ENCODE results near the gene MTA1. TPM values are rescaled to one million over a fixed set of nuclear protein-coding genes. Genes with fewer than 3 reads are reported as not detected.

Gene MTA1
- total and polyA plus RNA-seq, 8 donors: 24.9 to 183 (median 54.1) TPM

GRCh38 chr14:105450123-105450505 lies 30.5 kb downstream of the MTA1 start:
- Histone ChIP-seq H3K36me3 (peaks cover 25 to 82% (median 65%) of the 10 kb centered on the region in 4 donors), H3K9me3 (no peaks in the 10 kb centered on the region), H3K27ac (no peak overlapping the region), H3K27me3 (no peaks in the 10 kb centered on the region), H3K4me3 (no peak overlapping the region), H3K4me1 (peaks cover 6 to 14% (median 10%) of the 10 kb centered on the region in 4 donors)
- DNase-seq: no peak
- 87 to 93% (median 89%) methylated on average over 12 to 22 of the region's 22 CpGs for WGBS, 5 donors
- TF ChIP-seq POLR2A (IDR thresholded peaks at IDR 0.05) (no peak), EP300 (IDR thresholded peaks at IDR 0.05) (no peak), POLR2AphosphoS5 (IDR thresholded peaks at IDR 0.05) (no peak), CTCF (IDR thresholded peaks at IDR 0.05) (no peak)
- intact Hi-C loops (cut with DNase I; ENCODE audit: low total_unique reads): no loop called here

GRCh38 chr14:105450864-105451720 lies 31.5 kb downstream of the MTA1 start:
- no peak overlapping the region for H3K4me3 ChIP-seq
- H3K27me3 ChIP-seq: no peaks in the 10 kb centered on the region
- H3K36me3 ChIP-seq: peaks cover 35 to 82% (median 68%) of the 10 kb centered on the region in 4 donors
- no peak overlapping the region for H3K27ac ChIP-seq
- TF ChIP-seq POLR2A (IDR thresholded peaks at IDR 0.05): no peak
- no peak for TF ChIP-seq POLR2AphosphoS5 (IDR thresholded peaks at IDR 0.05)
- no peak for TF ChIP-seq CTCF (IDR thresholded peaks at IDR 0.05)
- TF ChIP-seq EP300 (IDR thresholded peaks at IDR 0.05): no peak
- intact Hi-C loops (cut with DNase I; ENCODE audit: low total_unique reads): no loop called here
- peaks cover 6 to 14% (median 10%) of the 10 kb centered on the region in 4 donors for H3K4me1 ChIP-seq
- no peak for DNase-seq
- no peaks in the 10 kb centered on the region for H3K9me3 ChIP-seq
- 84 to 90% (median 90%) methylated on average over 22 to 29 of the region's 29 CpGs for WGBS, 5 donors

GRCh38 chr14:105452963-105453362 lies 33.3 kb downstream of the MTA1 start:
- intact Hi-C loops (cut with DNase I; ENCODE audit: low total_unique reads): no loop called here
- Histone ChIP-seq H3K9me3 (no peaks in the 10 kb centered on the region), H3K27me3 (no peaks in the 10 kb centered on the region), H3K36me3 (peaks cover 46 to 88% (median 85%) of the 10 kb centered on the region in 4 donors), H3K27ac (no peak overlapping the region), H3K4me3 (no peak overlapping the region), H3K4me1 (peaks cover 6 to 11% (median 10%) of the 10 kb centered on the region in 4 donors)
- no peak for DNase-seq
- TF ChIP-seq POLR2A (IDR thresholded peaks at IDR 0.05) (no peak), POLR2AphosphoS5 (IDR thresholded peaks at IDR 0.05) (no peak), CTCF (IDR thresholded peaks at IDR 0.05) (no peak), EP300 (IDR thresholded peaks at IDR 0.05) (no peak)
- 83 to 92% (median 90%) methylated on average over 10 to 14 of the region's 14 CpGs for WGBS, 5 donors

GRCh38 chr14:105453847-105454246 lies 34.2 kb downstream of the MTA1 start:
- intact Hi-C loops (cut with DNase I; ENCODE audit: low total_unique reads): no loop called here
- Histone ChIP-seq H3K27me3 (no peaks in the 10 kb centered on the region), H3K4me1 (peaks cover 1 to 4% (median 2%) of the 10 kb centered on the region in 4 donors), H3K9me3 (no peaks in the 10 kb centered on the region), H3K4me3 (no peak overlapping the region), H3K27ac (no peak overlapping the region), H3K36me3 (peaks cover 46 to 97% (median 92%) of the 10 kb centered on the region in 4 donors)
- WGBS, 5 donors: 91 to 94% (median 92%) methylated on average over 14 of the region's 14 CpGs
- TF ChIP-seq POLR2AphosphoS5 (IDR thresholded peaks at IDR 0.05) (no peak), EP300 (IDR thresholded peaks at IDR 0.05) (no peak), CTCF (IDR thresholded peaks at IDR 0.05) (no peak), POLR2A (IDR thresholded peaks at IDR 0.05) (no peak)
- DNase-seq: no peak

All from stomach (tissue), 9 donors.